ENCODE results near the gene GADL1. TPM values are rescaled to one million over a fixed set of nuclear protein-coding genes. Genes with fewer than 3 reads are reported as not detected.

GADL1 gene
- total RNA-seq, 4 donors from 2014 or later, result 0.46 TPM; not detected in 3

DNA sequence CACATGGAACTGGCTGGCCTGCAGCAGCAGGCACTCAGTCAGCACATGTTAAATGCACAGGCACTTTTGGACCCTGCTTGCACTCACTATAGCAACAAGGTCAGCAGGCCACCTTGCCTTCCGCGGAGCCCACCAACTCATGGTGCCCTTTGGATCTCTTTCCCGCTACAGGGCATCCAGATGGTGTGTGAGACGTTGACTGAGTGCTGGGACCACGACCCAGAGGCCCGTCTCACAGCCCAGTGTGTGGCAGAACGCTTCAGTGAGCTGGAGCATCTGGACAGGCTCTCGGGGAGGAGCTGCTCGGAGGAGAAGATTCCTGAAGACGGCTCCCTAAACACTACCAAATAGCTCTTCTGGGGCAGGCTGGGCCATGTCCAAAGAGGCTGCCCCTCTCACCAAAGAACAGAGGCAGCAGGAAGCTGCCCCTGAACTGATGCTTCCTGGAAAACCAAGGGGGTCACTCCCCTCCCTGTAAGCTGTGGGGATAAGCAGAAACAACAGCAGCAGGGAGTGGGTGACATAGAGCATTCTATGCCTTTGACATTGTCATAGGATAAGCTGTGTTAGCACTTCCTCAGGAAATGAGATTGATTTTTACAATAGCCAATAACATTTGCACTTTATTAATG, 203.1 kb downstream of the GADL1 start:
- no peak for ATAC-seq (ENCODE audit: low FRiP score)

DNA sequence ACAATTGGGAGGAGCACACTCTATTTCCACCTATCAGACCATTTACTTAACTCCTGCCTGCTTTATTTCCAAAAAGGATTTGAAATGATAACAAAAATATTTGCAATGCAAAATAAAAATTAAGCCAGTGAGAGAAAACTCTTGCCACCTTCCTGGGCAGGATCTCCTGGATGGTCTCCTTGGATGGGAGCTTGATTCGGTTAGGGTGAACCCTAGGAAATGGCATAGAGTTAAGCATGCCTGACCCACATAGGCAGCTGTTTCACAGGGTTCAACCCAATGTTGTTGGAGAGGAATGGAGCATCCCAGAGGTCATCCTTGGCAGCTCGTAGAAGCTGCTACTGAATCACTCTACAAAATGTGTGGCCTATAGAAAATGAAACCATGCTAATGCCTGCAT, 204.3 kb downstream of the GADL1 start:
- ATAC-seq (ENCODE audit: low FRiP score) (no peak), DNase-seq (ENCODE audit: low spot score) (no peak)
- TF ChIP-seq CTCF (IDR thresholded peaks at IDR 0.05), result no peak

More for the DNA sequence above, 203.1 kb downstream of the GADL1 start:
- DNase-seq (ENCODE audit: low spot score), result no peak
- no peak for TF ChIP-seq CTCF (IDR thresholded peaks at IDR 0.05)

DNA sequence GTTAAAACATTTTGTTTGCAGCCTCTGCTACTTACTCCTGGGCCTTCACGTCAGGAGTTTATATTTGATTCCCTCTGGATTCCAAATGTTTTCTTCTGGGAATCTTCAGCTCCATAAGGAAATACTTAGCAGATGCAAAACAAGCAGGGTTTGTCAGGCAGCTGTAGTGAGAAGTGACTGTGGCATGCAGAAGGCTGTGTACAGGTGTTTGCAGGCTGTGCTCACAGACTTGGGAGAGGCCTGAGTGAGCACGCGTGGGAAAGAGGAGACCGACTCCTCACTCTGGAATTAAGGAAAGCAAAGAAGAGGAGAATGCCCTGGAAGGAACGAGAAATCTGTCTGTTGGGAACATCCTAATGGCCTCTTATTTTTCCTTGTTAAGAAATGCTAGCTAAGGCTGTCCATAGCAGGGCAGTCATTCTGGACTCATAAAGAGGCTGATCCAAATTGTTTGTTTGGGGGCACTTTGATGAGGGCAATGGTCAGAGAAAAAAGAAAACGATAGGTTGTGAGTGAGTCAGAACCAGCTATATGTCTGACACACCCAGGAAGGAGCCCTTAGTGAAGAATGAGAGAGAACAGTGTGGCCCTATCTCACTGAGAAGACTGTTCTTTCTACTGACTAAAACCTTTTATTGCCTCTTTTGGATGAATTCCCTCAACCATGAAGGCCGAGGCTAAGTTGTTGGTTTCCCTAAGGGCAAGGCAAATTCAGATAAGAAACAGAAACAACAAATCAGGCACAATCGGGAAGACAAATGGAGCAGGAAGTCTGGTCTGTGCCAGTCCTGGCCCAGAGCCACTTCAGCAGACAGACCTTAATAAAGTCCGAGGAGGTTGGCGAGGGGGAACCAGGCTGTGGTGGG, 205.5 kb downstream of the GADL1 start:
- ATAC-seq (ENCODE audit: low FRiP score) (peak; percentile 57), DNase-seq (ENCODE audit: low spot score) (no peak)
- no peak for TF ChIP-seq CTCF (IDR thresholded peaks at IDR 0.05)

DNA sequence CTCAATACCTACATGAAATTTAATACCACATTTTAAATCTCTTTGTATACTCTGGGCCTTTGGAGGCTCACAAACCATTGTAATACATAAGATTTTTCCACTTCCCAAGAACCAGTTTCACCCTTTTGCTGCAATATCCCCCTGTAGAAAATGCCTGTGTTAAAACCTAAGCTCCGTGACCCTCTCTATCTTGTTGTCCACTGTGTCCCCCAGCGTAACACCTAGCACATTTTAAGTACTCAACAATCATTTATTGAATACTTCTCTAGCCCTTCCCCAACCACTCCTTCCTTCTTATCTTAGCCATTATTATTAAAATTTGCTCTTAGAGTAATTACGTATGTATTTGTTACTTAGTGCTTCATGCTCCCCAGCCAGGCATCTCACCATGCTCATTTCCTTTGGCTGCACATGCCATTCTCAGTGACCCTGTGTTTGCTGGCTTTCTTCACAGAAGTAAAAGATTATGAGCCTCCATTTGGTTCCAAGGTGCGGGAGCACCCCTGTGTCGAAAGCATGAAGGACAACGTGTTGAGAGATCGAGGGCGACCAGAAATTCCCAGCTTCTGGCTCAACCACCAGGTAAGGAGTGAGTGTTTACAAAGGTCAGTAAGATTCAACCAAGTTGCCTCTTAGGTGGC, 206.4 kb downstream of the GADL1 start:
- ATAC-seq (ENCODE audit: low FRiP score), result no peak
- TF ChIP-seq CTCF (IDR thresholded peaks at IDR 0.05), result no peak
- DNase-seq (ENCODE audit: low spot score), result no peak

DNA sequence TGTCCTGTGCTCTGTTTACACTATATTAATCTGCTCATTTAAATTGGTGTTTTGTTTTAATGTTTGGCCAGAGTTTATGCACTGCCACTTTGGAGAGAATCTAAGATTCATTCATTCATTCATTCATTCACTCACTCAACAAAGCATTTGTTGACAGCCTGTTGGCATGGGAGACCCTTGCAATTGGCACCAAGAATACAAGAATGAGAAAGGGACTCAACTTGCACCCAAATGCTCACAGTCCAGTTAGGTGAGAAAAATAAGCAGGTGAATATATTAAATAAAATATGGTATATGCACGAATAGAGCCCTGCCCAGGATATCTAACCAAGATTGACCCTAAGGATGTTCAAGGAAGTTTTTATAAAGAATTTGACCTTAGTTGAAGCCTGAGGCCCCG, 207.7 kb downstream of the GADL1 start:
- ATAC-seq (ENCODE audit: low FRiP score), result no peak
- TF ChIP-seq CTCF (IDR thresholded peaks at IDR 0.05), result no peak
- no peak for DNase-seq (ENCODE audit: low spot score)

- no peak for TF ChIP-seq CTCF (IDR thresholded peaks at IDR 0.05)
Observed at GRCh38 chr3:30686176-30686575, 208.3 kb downstream of the GADL1 start.

More at GRCh38 chr3:30686176-30686575, 208.3 kb downstream of the GADL1 start:
- ATAC-seq (ENCODE audit: low FRiP score) (no peak), DNase-seq (ENCODE audit: low spot score) (no peak)
